Vagina (tissue), 2 donors: ENCODE data around the gene HMGXB3.

ENCODE experiments used
- POLR2AphosphoS5 ChIP-seq, 2 donors: sonication (generic); formaldehyde crosslinking; IDR thresholded peaks; one replicate each; pipeline ENCODE4 v1.9.0; 2017; ENCODE audit warnings: antibody characterized with exemption in 2 of 2, mild to moderate bottlenecking in 2 of 2, low read depth in 1 of 2; ENCODE audit not compliant: insufficient read depth in 1 of 2
- TF ChIP-seq, protein P1 (sequence below), 3 experiments: fragments of 450-650 bp in 2 of 3; fragments of 200-600 bp in 1 of 3; sonication (generic) in 1 of 3; IDR thresholded peaks; one replicate each; pipeline ENCODE4 v1.5.1; 2017 to 2019; ENCODE audit warnings: antibody characterized with exemption in 3 of 3, mild to moderate bottlenecking in 2 of 3, moderate library complexity in 2 of 3

DNA sequence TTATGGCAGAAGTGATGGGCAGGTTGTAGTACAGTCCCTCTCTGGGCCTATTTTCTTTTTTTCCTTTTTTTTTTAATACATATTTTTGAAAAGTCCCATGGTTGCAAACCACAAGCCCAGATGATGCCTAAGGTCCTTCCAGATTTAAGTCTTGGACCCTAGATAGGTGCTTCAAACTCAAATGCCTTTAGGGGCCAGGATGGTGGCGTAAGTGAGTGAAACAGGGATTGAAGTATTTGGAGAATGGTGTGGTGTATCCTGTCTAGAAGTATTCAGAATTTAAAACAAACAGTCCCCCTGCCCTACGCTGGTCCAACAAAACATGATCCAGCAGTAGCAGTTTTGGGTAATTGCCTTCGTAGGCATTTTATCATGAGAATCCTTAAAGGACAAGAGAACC, 2.3 kb upstream of the HMGXB3 start:
- TF ChIP-seq, protein P1, sequence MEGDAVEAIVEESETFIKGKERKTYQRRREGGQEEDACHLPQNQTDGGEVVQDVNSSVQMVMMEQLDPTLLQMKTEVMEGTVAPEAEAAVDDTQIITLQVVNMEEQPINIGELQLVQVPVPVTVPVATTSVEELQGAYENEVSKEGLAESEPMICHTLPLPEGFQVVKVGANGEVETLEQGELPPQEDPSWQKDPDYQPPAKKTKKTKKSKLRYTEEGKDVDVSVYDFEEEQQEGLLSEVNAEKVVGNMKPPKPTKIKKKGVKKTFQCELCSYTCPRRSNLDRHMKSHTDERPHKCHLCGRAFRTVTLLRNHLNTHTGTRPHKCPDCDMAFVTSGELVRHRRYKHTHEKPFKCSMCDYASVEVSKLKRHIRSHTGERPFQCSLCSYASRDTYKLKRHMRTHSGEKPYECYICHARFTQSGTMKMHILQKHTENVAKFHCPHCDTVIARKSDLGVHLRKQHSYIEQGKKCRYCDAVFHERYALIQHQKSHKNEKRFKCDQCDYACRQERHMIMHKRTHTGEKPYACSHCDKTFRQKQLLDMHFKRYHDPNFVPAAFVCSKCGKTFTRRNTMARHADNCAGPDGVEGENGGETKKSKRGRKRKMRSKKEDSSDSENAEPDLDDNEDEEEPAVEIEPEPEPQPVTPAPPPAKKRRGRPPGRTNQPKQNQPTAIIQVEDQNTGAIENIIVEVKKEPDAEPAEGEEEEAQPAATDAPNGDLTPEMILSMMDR (IDR thresholded peaks at IDR 0.05) = no peak
- TF ChIP-seq POLR2AphosphoS5 (IDR thresholded peaks at IDR 0.05; ENCODE audit: insufficient read depth in 1 of 2, low read depth in 1 of 2) = no peak
